HG03095 (cell line): ENCODE data around the gene RUBCN.
"Not testable (repeated sequence)": the region's sequence is repeated elsewhere in the genome, so short reads cannot be mapped to it uniquely, and the experiment has no call there.

ENCODE experiments used
- ATAC-seq: cut with Tn5 transposase; IDR thresholded peaks from one replicate; pipeline ENCODE4 v1.9.1; 2021; ENCODE audit warnings: moderate library complexity; ENCODE audit not compliant: unreplicated experiment

RUBCN gene

GRCh38 chr3:197686899-197687298, 49.8 kb downstream of the RUBCN start:
- no peak for ATAC-seq

GRCh38 chr3:197685546-197685945, 51.2 kb downstream of the RUBCN start:
- ATAC-seq, result no peak

GRCh38 chr3:197683191-197683590, 53.5 kb downstream of the RUBCN start:
- no peak for ATAC-seq

- ATAC-seq, result no peak
Measured at GRCh38 chr3:197682713-197683112, 54.0 kb downstream of the RUBCN start.

- ATAC-seq, result no peak
Measured at GRCh38 chr3:197680955-197681521, 55.7 kb downstream of the RUBCN start.

- no peak for ATAC-seq
Measured at GRCh38 chr3:197675951-197676350, 60.8 kb downstream of the RUBCN start.

GRCh38 chr3:197675563-197675860, 61.2 kb downstream of the RUBCN start:
- ATAC-seq, result no peak

- no peak for ATAC-seq
Measured at GRCh38 chr3:197674741-197675562, 61.8 kb downstream of the RUBCN start.

- no peak for ATAC-seq
Measured at GRCh38 chr3:197673170-197673569, 63.5 kb downstream of the RUBCN start.

GRCh38 chr3:197670361-197670760, 66.3 kb downstream of the RUBCN start:
- no peak for ATAC-seq

- ATAC-seq, result no peak
Measured at GRCh38 chr3:197667968-197668367, 68.7 kb downstream of the RUBCN start.

GRCh38 chr3:197667293-197667692, 69.4 kb downstream of the RUBCN start:
- not testable (repeated sequence) for ATAC-seq

- ATAC-seq, result not testable (repeated sequence)
Measured at GRCh38 chr3:197666221-197666842, 70.4 kb downstream of the RUBCN start.

GRCh38 chr3:197665549-197665948, 71.2 kb downstream of the RUBCN start:
- not testable (repeated sequence) for ATAC-seq

GRCh38 chr3:197665142-197665491, 71.6 kb downstream of the RUBCN start:
- peak; percentile 84 for ATAC-seq

- peak; percentile 51 for ATAC-seq
Measured at GRCh38 chr3:197664414-197665141, 72.1 kb downstream of the RUBCN start.

GRCh38 chr3:197663367-197664140, 73.2 kb downstream of the RUBCN start:
- ATAC-seq, result not testable (repeated sequence)

GRCh38 chr3:197662352-197662751, 74.4 kb downstream of the RUBCN start:
- not testable (repeated sequence) for ATAC-seq

GRCh38 chr3:197661874-197662273, 74.8 kb downstream of the RUBCN start:
- ATAC-seq, result not testable (repeated sequence)

- ATAC-seq, result not testable (repeated sequence)
Measured at GRCh38 chr3:197661234-197661834, 75.4 kb downstream of the RUBCN start.
